DOHH2 (cell line): ENCODE measurements around the gene HORMAD2.

Source experiments
- H3F3A ChIP-seq: fragments of 200-600 bp; sonication (generic), shearing (Covaris generic); 2 replicates; pipeline ENCODE4 v1.6.0; 2016; ENCODE audit warnings: antibody characterized with exemption, mild to moderate bottlenecking; ENCODE audit not compliant: control insufficient read depth, insufficient read depth
- H3K27ac ChIP-seq: fragments of 200-600 bp; sonication (generic); 2 replicates; pipeline ENCODE4 v1.5.1; 2014; ENCODE audit warnings: low read depth, mild to moderate bottlenecking, low read length, moderate library complexity
- H3K27me3 ChIP-seq: fragments of 200-600 bp; sonication (generic); 2 replicates; pipeline ENCODE4 v1.6.1; 2014; ENCODE audit warnings: mild to moderate bottlenecking, low read length, mixed read lengths; ENCODE audit not compliant: control insufficient read depth
- H3K36me3 ChIP-seq: fragments of 200-600 bp; sonication (generic); 2 replicates; pipeline ENCODE4 v1.6.1; 2014; ENCODE audit warnings: mild to moderate bottlenecking, low read length, moderate library complexity, mixed read lengths; ENCODE audit not compliant: control insufficient read depth
- H3K4me1 ChIP-seq: fragments of 200-600 bp; sonication (generic); 2 replicates; pipeline ENCODE4 v1.6.1; 2014; ENCODE audit warnings: mild to moderate bottlenecking, low read length, mixed read lengths; ENCODE audit not compliant: control insufficient read depth
- H3K4me2 ChIP-seq: fragments of 200-600 bp; sonication (generic); 2 replicates; pipeline ENCODE4 v1.6.0; 2014; ENCODE audit warnings: mild to moderate bottlenecking, low read length, moderate library complexity
- H3K4me3 ChIP-seq: fragments of 200-600 bp; sonication (generic); 2 replicates; pipeline ENCODE4 v1.5.1; 2014; ENCODE audit warnings: mild to moderate bottlenecking, low read length, mixed read lengths
- H3K79me2 ChIP-seq: fragments of 200-600 bp; sonication (generic); 2 replicates; pipeline ENCODE4 v1.6.1; 2014; ENCODE audit warnings: mild to moderate bottlenecking, low read length, mixed read lengths; ENCODE audit not compliant: control insufficient read depth
- H3K9me2 ChIP-seq: fragments of 200-600 bp; sonication (generic); replicated peaks from 2 replicates; pipeline ENCODE4 v1.6.1; 2014; ENCODE audit warnings: mild to moderate bottlenecking, low read length, mixed read lengths; ENCODE audit not compliant: control insufficient read depth
- H3K9me3 ChIP-seq: fragments of 200-600 bp; sonication (generic); 2 replicates; pipeline ENCODE4 v1.6.1; 2014; ENCODE audit warnings: antibody characterized with exemption, low read length, mixed read lengths; ENCODE audit not compliant: control insufficient read depth, insufficient read depth
- H4K20me1 ChIP-seq: fragments of 200-600 bp; sonication (generic); 2 replicates; pipeline ENCODE4 v1.6.0; 2014; ENCODE audit warnings: low read depth, mild to moderate bottlenecking, antibody characterized with exemption, low read length, moderate library complexity; ENCODE audit not compliant: control insufficient read depth, insufficient read depth
- EZH2phosphoT487 ChIP-seq: fragments of 200-600 bp; sonication (generic); IDR thresholded peaks from 2 replicates; pipeline ENCODE4 v1.6.1; 2017; ENCODE audit warnings: borderline replicate concordance, mild to moderate bottlenecking, antibody characterized with exemption, low read length, moderate library complexity, mixed read lengths
- TF ChIP-seq, protein P1 (sequence below): fragments of 200-600 bp; sonication (generic); IDR thresholded peaks from one replicate; pipeline ENCODE4 v1.5.1; 2014; ENCODE audit warnings: antibody characterized with exemption, mild to moderate bottlenecking, low read depth, low read length; ENCODE audit not compliant: poor library complexity, severe bottlenecking

Gene HORMAD2

DNA sequence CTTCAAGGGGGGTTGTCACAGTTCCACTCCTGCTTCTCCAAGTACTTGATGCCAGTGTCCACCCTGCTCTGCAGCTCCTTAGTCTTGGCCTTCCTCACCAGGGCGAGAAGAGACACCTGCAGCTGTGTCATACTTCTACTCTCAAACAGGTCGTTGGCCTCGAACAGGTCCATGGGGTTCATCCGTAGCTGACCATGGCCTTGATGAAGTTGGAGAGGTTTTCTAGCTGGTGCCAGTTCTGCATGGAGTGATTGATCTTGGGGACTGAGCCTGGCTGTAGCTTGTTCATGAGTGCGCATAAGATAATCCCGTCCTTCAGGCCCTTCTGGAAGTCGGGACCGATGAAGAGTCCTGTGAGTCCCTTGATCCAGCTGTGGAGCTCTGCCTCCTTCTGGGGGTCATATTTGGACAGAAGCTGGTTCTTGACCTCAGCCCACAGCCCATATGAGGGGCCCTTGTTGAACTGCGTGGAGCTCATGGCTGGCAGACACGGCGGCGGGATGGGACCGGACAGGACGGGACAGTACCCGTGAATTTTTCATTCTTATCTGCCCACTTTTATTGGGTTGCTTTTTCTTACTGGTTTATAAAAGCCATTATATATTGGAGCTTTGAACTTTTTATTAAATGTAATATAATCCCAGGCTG lies 33.4 kb upstream of the HORMAD2 start:
- Histone ChIP-seq H4K20me1 (no peaks in the 10 kb centered on the region), H3K27me3 (peaks cover 3% of the 10 kb centered on the region; the same call in 1 of the 2 replicates), H3K4me1 (no peaks in the 10 kb centered on the region), H3K4me3 (no peak overlapping the region), H3K79me2 (no peaks in the 10 kb centered on the region), H3K9me2 (no peaks in the 10 kb centered on the region), H3K9me3 (no peaks in the 10 kb centered on the region), H3K4me2 (no peak overlapping the region), H3K36me3 (no peaks in the 10 kb centered on the region), H3F3A (no peaks in the 10 kb centered on the region), H3K27ac (no peak overlapping the region)
- TF ChIP-seq, protein P1, sequence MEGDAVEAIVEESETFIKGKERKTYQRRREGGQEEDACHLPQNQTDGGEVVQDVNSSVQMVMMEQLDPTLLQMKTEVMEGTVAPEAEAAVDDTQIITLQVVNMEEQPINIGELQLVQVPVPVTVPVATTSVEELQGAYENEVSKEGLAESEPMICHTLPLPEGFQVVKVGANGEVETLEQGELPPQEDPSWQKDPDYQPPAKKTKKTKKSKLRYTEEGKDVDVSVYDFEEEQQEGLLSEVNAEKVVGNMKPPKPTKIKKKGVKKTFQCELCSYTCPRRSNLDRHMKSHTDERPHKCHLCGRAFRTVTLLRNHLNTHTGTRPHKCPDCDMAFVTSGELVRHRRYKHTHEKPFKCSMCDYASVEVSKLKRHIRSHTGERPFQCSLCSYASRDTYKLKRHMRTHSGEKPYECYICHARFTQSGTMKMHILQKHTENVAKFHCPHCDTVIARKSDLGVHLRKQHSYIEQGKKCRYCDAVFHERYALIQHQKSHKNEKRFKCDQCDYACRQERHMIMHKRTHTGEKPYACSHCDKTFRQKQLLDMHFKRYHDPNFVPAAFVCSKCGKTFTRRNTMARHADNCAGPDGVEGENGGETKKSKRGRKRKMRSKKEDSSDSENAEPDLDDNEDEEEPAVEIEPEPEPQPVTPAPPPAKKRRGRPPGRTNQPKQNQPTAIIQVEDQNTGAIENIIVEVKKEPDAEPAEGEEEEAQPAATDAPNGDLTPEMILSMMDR, result no peak
- TF ChIP-seq EZH2phosphoT487, result no peak

DNA sequence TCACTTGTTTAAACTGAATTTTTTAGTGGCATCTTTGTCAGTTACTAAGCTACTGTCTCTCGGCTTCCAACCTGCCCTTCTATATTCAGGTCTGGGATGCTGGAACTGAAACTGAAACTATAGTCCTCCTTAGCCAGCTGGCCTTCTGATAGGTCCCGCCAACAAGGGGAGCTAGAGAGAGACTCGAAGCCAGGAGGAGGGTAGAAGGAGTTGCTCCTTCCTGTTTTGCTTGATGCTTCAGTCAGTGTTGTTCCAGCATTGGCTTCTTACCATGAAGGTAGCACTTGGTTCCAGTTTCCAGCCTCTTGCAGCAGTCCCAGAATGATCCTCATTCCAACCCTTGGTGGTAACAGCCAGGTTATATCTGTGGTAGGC lies 32.9 kb upstream of the HORMAD2 start:
- H3F3A ChIP-seq, result no peaks in the 10 kb centered on the region
- H3K9me2 ChIP-seq, result no peaks in the 10 kb centered on the region
- TF ChIP-seq, protein P1, result no peak
- TF ChIP-seq EZH2phosphoT487, result no peak
- no peaks in the 10 kb centered on the region for H3K36me3 ChIP-seq
- no peaks in the 10 kb centered on the region for H3K79me2 ChIP-seq
- H3K9me3 ChIP-seq, result no peaks in the 10 kb centered on the region
- no peaks in the 10 kb centered on the region for H3K4me1 ChIP-seq
- H4K20me1 ChIP-seq, result no peaks in the 10 kb centered on the region
- H3K4me3 ChIP-seq, result no peak overlapping the region
- H3K4me2 ChIP-seq, result no peak overlapping the region
- peaks cover 3% of the 10 kb centered on the region; the same call in 1 of the 2 replicates for H3K27me3 ChIP-seq
- H3K27ac ChIP-seq, result no peak overlapping the region

DNA sequence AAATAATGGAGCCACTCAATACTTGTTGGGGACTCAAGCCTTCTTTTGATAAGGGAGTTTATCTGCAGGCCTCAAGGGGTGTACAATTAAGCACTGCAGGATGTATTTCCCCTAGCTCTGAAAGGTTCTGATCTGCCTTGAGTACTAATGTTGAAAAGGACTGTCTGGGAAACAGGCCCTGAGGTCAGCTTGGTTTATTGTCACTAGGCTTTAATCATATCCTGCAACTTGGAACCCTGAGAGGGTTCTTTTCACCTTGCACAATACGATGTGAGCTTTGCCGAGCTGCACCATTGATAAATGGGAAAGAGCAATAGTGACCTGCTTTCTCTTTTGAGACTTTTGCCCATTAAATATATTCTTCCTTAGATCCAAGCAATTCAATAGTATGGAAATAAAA lies 31.6 kb upstream of the HORMAD2 start:
- no peaks in the 10 kb centered on the region for H4K20me1 ChIP-seq
- no peaks in the 10 kb centered on the region for H3K9me3 ChIP-seq
- H3K79me2 ChIP-seq, result no peaks in the 10 kb centered on the region
- H3K4me1 ChIP-seq, result no peaks in the 10 kb centered on the region
- H3K4me3 ChIP-seq, result no peak overlapping the region
- no peaks in the 10 kb centered on the region for H3K36me3 ChIP-seq
- H3K9me2 ChIP-seq, result no peaks in the 10 kb centered on the region
- TF ChIP-seq EZH2phosphoT487, result no peak
- TF ChIP-seq, protein P1, result no peak
- H3F3A ChIP-seq, result no peaks in the 10 kb centered on the region
- H3K27me3 ChIP-seq, result no peaks in the 10 kb centered on the region
- no peak overlapping the region for H3K27ac ChIP-seq
- no peak overlapping the region for H3K4me2 ChIP-seq
